BJ (cell line): ENCODE data around the gene WBP1L. TPM values are rescaled to one million over a fixed set of nuclear protein-coding genes. Genes with fewer than 3 reads are reported as not detected.
"Not testable (repeated sequence)": the region's sequence is repeated elsewhere in the genome, so short reads cannot be mapped to it uniquely, and the experiment has no call there.

Experiments used
- CTCF ChIA-PET: fragments of 350-600 bp; formaldehyde crosslinking; extraction: SDS; loops from one replicate; lab custom pipeline; 2021; ENCODE audit warnings: antibody characterized with exemption, inconsistent platforms; lab: Yijun Ruan, JAX
- POLR2A ChIA-PET: fragments of 300-600 bp; sonication (Branson Sonifier 250); formaldehyde crosslinking; extraction: SDS; loops from one replicate; lab custom pipeline; 2021; ENCODE audit warnings: antibody characterized with exemption; lab: Charles Lee
- DNase-seq: peaks from one replicate; pipeline ENCODE4 v3.0.0-alpha.2; 2011; ENCODE audit warnings: low read depth
- H3K27me3 ChIP-seq: 2 replicates; pipeline ENCODE4 v1.6.0; 2011; ENCODE audit warnings: low read length; ENCODE audit not compliant: control insufficient read depth, insufficient read depth
- H3K36me3 ChIP-seq: 2 replicates; pipeline ENCODE4 v1.5.1; 2011; ENCODE audit warnings: low read length; ENCODE audit not compliant: control insufficient read depth, insufficient read depth
- H3K4me3 ChIP-seq: 2 replicates; pipeline ENCODE4 v1.5.1; 2011; ENCODE audit warnings: low read depth, mild to moderate bottlenecking, control low read depth, low read length
- CTCF ChIP-seq: IDR thresholded peaks from 2 replicates; pipeline ENCODE4 v1.5.1; 2011; ENCODE audit warnings: low read depth, mild to moderate bottlenecking, control low read depth, inconsistent platforms, low read length, moderate library complexity; ENCODE audit not compliant: insufficient read depth
- polyA plus RNA-seq: library from polyadenylated mRNA; depleted of rRNA; stranded (reverse); fragments of >200 nt; gene quantifications from 2 replicates; pipeline ENCODE4 v1.2.3, GENCODE V29; 2011

Gene WBP1L
- polyA plus RNA-seq, 1 experiment: 52.4 TPM

GRCh38 chr10:102835007-102835482 lies 91.3 kb downstream of the WBP1L start:
- TF ChIP-seq CTCF: peak; percentile 86
- CTCF ChIA-PET: interaction anchor here (0.6 to 9.2 kb wide), 28 partner anchors 8 to 499 kb away, joined by 3 to 168 read pairs (median 4); partner anchors contain the start of genes AS3MT, BORCS7 and CNNM2
- POLR2A ChIA-PET: no interaction called here
- no peak for DNase-seq
- Histone ChIP-seq H3K27me3 (peaks cover 4% of the 10 kb centered on the region), H3K36me3 (no peaks in the 10 kb centered on the region), H3K4me3 (no peak overlapping the region)

GRCh38 chr10:102837230-102837721 lies 93.5 kb downstream of the WBP1L start, which contains the start of gene CYP17A1:
Gene CYP17A1 (minus strand): TSS chr10:102837413. CDS start chr10:102837361, 52 bp downstream.
- no peak for TF ChIP-seq CTCF
- peaks cover 4% of the 10 kb centered on the region for H3K27me3 ChIP-seq
- no peaks in the 10 kb centered on the region for H3K36me3 ChIP-seq
- POLR2A ChIA-PET: no interaction called here
- H3K4me3 ChIP-seq: no peak within 1 kb of the TSS
- CTCF ChIA-PET: interaction anchor here (0.5 to 9.2 kb wide), 8 partner anchors 10 to 407 kb away, joined by 3 to 168 read pairs (median 7); partner anchors contain the start of gene CNNM2
- no peak for DNase-seq

GRCh38 chr10:102838276-102838927 lies 94.7 kb downstream of the WBP1L start:
- H3K27me3 ChIP-seq, POLR2A ChIA-PET, H3K4me3 ChIP-seq, H3K36me3 ChIP-seq, DNase-seq: not testable (repeated sequence)
- CTCF ChIA-PET: interaction anchor here (4.8 to 9.2 kb wide), 2 partner anchors 61 to 79 kb away, joined by 36 to 168 read pairs; partner anchors contain the start of gene CNNM2

- Histone ChIP-seq H3K4me3 (no peak overlapping the region), H3K36me3 (no peaks in the 10 kb centered on the region), H3K27me3 (no peaks in the 10 kb centered on the region; the same call in 1 of the 2 replicates)
- CTCF ChIA-PET: no interaction called here
- no peak for DNase-seq
- POLR2A ChIA-PET: no interaction called here
- TF ChIP-seq CTCF: no peak
Measured at GRCh38 chr10:102841827-102842345, 98.1 kb downstream of the WBP1L start.

- POLR2A ChIA-PET, DNase-seq, H3K27me3 ChIP-seq, H3K36me3 ChIP-seq, H3K4me3 ChIP-seq: not testable (repeated sequence)
- CTCF ChIA-PET: interaction anchor here (1.3 kb wide), 1 partner anchor 10 kb away, joined by 3 read pairs; no protein-coding TSS in a partner anchor
Measured at GRCh38 chr10:102843139-102843538, 99.4 kb downstream of the WBP1L start.

GRCh38 chr10:102844190-102844776 lies 100.5 kb downstream of the WBP1L start:
- H3K27me3 ChIP-seq, H3K4me3 ChIP-seq, POLR2A ChIA-PET, DNase-seq, H3K36me3 ChIP-seq, CTCF ChIA-PET: not testable (repeated sequence)
